Measurements from ENCODE around the gene ARFGAP1. TPM values are rescaled to one million over a fixed set of nuclear protein-coding genes. Genes with fewer than 3 reads are reported as not detected.

ARFGAP1 gene
- total and polyA plus RNA-seq, 2 donors from 2014 or later = 40.4 to 84.3 TPM

GRCh38 chr20:63306673-63307537 lies 34.3 kb downstream of the ARFGAP1 start:
- Histone ChIP-seq H3K27me3 (ENCODE audit: control insufficient read depth, insufficient read depth, low read length) (no peaks in the 10 kb centered on the region), H3K9me3 (ENCODE audit: control insufficient read depth in 2 of 3, insufficient read depth in 1 of 3, low read length in 3 of 3) (no peaks in the 10 kb centered on the region), H3K9ac (ENCODE audit: low read length in 3 of 3) (no peak overlapping the region), H3K36me3 (ENCODE audit: control insufficient read depth in 2 of 3, insufficient read depth in 3 of 3, low read length in 3 of 3) (no peaks in the 10 kb centered on the region), H3K27ac (ENCODE audit: low read depth in 2 of 2, low read length in 2 of 2) (no peak overlapping the region), H3K4me1 (ENCODE audit: control insufficient read depth in 2 of 3, insufficient read depth in 2 of 3, low read depth in 1 of 3, low read length in 3 of 3) (no peaks in the 10 kb centered on the region), H3K4me3 (ENCODE audit: low read length in 3 of 3) (no peak overlapping the region)
- no peak for TF ChIP-seq CTCF (IDR thresholded peaks at IDR 0.05; ENCODE audit: borderline replicate concordance, extremely low read depth, insufficient read depth)
- DNase-seq (peak in 1 of 5 donors; percentile 40), FAIRE-seq (no peak)
- intact Hi-C loops (cut with DNase I) = no loop called here

GRCh38 chr20:63307538-63308217 lies 35.1 kb downstream of the ARFGAP1 start:
- no peak for TF ChIP-seq CTCF (IDR thresholded peaks at IDR 0.05; ENCODE audit: borderline replicate concordance, extremely low read depth, insufficient read depth)
- DNase-seq = no peak

GRCh38 chr20:63308218-63308911 lies 35.8 kb downstream of the ARFGAP1 start:
- no peaks in the 10 kb centered on the region for H3K27me3 ChIP-seq (ENCODE audit: control insufficient read depth, insufficient read depth, low read length)

More at GRCh38 chr20:63307538-63308217, 35.1 kb downstream of the ARFGAP1 start:
- intact Hi-C loops (cut with DNase I) = no loop called here
- FAIRE-seq = no peak
- no peak overlapping the region for H3K27ac ChIP-seq (ENCODE audit: low read depth in 2 of 2, low read length in 2 of 2)
- H3K36me3 ChIP-seq (ENCODE audit: control insufficient read depth in 2 of 3, insufficient read depth in 3 of 3, low read length in 3 of 3) = no peaks in the 10 kb centered on the region
- no peak overlapping the region for H3K4me3 ChIP-seq (ENCODE audit: low read length in 3 of 3)
- no peaks in the 10 kb centered on the region for H3K9me3 ChIP-seq (ENCODE audit: control insufficient read depth in 2 of 3, insufficient read depth in 1 of 3, low read length in 3 of 3)
- no peaks in the 10 kb centered on the region for H3K27me3 ChIP-seq (ENCODE audit: control insufficient read depth, insufficient read depth, low read length)
- no peaks in the 10 kb centered on the region for H3K4me1 ChIP-seq (ENCODE audit: control insufficient read depth in 2 of 3, insufficient read depth in 2 of 3, low read depth in 1 of 3, low read length in 3 of 3)
- H3K9ac ChIP-seq (ENCODE audit: low read length in 3 of 3) = no peak overlapping the region

More at GRCh38 chr20:63308218-63308911, 35.8 kb downstream of the ARFGAP1 start:
- Histone ChIP-seq H3K27ac (ENCODE audit: low read depth in 2 of 2, low read length in 2 of 2) (no peak overlapping the region), H3K4me3 (ENCODE audit: low read length in 3 of 3) (no peak overlapping the region), H3K36me3 (ENCODE audit: control insufficient read depth in 2 of 3, insufficient read depth in 3 of 3, low read length in 3 of 3) (no peaks in the 10 kb centered on the region), H3K4me1 (ENCODE audit: control insufficient read depth in 2 of 3, insufficient read depth in 2 of 3, low read depth in 1 of 3, low read length in 3 of 3) (no peaks in the 10 kb centered on the region), H3K9me3 (ENCODE audit: control insufficient read depth in 2 of 3, insufficient read depth in 1 of 3, low read length in 3 of 3) (no peaks in the 10 kb centered on the region), H3K9ac (ENCODE audit: low read length in 3 of 3) (no peak overlapping the region)
- TF ChIP-seq CTCF (IDR thresholded peaks at IDR 0.05; ENCODE audit: borderline replicate concordance, extremely low read depth, insufficient read depth) = no peak
- FAIRE-seq (no peak), DNase-seq (peak in 1 of 5 donors; percentile 36)
- intact Hi-C loops (cut with DNase I) = no loop called here
